HS-5 (cell line): ENCODE data around the gene ASCC2.
A peak's percentile ranks its signal among the peaks of the same experiment; 100 is the strongest.
"Not testable (repeated sequence)": the region's sequence is repeated elsewhere in the genome, so short reads cannot be mapped to it uniquely, and the experiment has no call there.

ENCODE experiments used
- DNase-seq: peaks from one replicate; pipeline ENCODE4 v3.0.0-alpha.2; 2012; ENCODE audit warnings: low read depth

The ASCC2 gene

GRCh38 chr22:29837741-29838598 is at the start of gene ASCC2:
Gene ASCC2 (minus strand): TSS chr22:29838274. CDS start chr22:29832325, 5,949 bp downstream.
- peak; percentile 91 for DNase-seq

DNA sequence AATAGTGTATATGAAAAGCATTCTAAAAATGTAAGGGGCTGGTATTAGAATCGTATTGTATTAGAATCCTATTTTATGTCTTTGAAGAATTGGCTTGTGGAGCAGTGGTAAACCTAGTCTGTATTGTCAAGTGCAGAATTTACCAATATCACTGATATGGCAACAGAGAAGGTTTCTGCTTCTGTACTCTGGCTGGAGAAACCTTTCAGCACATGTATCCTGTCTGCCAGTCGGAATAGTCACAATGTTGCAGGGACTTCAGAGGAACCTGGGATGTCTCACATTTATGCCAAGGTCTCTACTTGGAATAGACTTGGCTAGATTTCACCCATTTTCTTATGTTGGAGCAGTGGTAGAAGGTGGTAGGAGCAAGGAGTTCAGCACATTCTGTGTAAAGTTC is 49.3 kb upstream of the ASCC2 start:
- no peak for DNase-seq

GRCh38 chr22:29886596-29886995 is 48.5 kb upstream of the ASCC2 start:
- DNase-seq, result no peak

GRCh38 chr22:29885610-29886009 is 47.5 kb upstream of the ASCC2 start:
- DNase-seq, result no peak

GRCh38 chr22:29883775-29884097 is 45.7 kb upstream of the ASCC2 start:
- DNase-seq, result no peak

- DNase-seq, result peak; percentile 42
Observed at GRCh38 chr22:29883045-29883774, 45.1 kb upstream of the ASCC2 start, which contains the start of gene MTMR3. Gene MTMR3 (plus strand): TSS chr22:29883174. CDS start chr22:29971060, 87,886 bp downstream.

GRCh38 chr22:29882716-29883044 is 44.6 kb upstream of the ASCC2 start:
- DNase-seq, result no peak

GRCh38 chr22:29879753-29880152 is 41.7 kb upstream of the ASCC2 start:
- DNase-seq, result no peak

- DNase-seq, result no peak
Observed at GRCh38 chr22:29877620-29878019, 39.5 kb upstream of the ASCC2 start.

DNA sequence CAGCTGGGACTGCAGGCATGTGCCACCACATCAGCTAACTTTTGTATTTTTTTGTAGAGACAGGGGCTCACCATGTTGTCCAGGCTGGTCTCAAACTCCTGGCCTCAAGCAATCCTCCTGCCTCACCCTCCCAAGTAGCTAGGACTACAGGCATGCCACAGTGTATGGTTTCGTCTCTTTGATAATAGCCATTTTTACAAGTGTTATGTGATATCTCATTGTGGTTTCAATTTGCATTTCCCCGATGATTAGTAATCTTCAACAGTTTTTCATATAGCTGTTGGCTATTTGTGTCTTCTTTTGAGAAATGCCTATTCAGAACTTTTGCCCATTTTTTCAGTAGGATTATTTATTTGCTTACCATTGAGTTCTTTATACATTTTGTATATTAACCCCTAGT is 35.9 kb upstream of the ASCC2 start:
- DNase-seq, result no peak

DNA sequence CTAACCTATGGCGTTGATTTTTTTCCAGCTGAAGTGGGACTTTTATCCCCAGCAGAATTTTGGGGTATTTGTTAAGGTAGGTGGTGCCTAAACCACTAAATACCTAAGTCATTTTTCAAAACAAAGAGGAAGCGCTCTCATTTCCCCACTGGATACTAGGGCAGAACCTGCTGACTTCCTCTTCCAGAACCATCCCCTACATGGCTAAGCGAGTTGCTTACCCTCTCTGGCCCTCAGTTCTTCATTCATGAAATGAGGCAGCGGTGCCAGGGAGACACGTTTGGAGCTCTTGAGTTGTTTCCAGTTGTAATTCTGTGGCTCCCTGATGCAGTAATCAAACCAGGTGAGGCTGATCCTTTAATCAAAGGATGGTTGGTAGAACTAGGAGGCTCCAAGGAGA is 34.9 kb upstream of the ASCC2 start:
- DNase-seq, result no peak

GRCh38 chr22:29872144-29872893 is 34.2 kb upstream of the ASCC2 start:
- no peak for DNase-seq

DNA sequence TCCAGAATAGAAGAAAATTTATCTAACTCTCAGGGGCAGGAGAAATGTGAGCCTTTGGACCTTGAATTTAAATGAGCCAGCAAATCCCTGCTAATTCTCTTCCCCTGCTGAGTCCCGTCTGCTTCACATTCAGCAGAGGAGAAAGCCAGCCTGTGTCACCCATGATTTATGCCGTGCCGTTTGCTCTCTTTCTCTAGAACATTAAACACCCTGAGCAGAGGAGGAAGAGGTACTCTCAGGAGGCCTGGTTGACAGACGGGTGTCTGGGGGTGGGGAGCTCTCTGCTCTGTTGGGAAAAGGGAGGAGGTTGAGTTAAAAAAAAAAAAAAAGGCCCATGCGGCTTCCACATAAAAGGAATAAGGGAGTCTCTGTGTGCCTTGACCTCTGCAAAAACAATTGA is 33.6 kb upstream of the ASCC2 start:
- DNase-seq, result no peak

DNA sequence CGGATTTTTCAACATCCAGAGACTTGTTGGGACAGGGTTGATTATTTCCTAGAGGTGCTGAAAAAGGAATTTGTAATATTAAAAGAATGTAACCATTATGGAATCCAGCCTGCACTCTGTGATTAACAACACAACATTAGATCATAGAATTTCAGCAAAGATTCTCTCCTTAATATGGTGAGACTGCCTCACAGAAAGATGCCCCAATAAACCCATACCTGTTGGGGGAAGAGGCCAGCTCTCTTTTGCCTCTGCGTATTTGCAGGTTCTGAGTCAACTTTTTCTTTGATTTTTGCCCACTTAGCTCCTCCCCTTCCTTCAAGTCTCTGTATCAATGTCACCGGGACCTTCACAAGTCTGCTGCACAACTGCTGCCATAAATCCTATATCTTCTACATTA is 32.5 kb upstream of the ASCC2 start:
- no peak for DNase-seq

GRCh38 chr22:29867851-29868250 is 29.8 kb upstream of the ASCC2 start:
- no peak for DNase-seq

DNA sequence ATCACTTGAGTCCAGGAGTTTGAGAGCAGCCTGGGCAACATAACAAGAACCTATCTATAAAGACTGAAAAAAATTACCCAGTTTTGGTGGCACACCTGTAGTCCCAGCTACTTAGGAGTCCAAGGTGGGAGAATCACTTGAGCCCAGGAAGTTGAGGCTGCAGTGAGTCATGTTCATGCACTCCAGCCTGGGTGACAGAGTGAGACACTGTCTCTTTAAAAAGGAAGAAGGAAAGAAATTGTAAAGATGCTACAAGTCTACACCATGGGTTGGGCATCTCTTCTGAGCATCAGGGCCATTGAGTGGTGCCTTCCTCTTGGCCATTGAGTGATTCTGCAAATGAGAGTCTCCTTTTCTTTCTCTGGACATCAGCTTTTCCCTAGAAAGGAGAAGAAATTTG is 29.2 kb upstream of the ASCC2 start:
- DNase-seq, result no peak

DNA sequence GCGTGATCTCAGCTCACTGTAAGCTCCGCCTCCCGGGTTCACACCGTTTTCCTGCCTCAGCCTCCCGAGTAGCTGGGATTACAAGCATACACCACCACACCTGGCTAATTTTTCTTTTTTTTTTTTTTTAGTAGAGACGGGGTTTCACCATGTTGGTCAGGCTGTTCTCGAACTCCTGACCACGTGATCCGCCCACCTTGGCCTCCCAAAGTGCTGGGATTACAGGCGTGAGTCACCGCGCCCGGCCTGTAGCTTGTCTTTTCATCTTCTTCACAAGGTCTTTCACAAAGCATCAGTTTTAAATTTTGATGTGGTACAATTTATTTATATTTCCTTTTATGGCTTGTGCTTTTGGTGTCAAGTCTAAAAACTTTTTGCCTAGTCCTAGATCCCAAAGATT is 27.5 kb upstream of the ASCC2 start:
- not testable (repeated sequence) for DNase-seq

DNA sequence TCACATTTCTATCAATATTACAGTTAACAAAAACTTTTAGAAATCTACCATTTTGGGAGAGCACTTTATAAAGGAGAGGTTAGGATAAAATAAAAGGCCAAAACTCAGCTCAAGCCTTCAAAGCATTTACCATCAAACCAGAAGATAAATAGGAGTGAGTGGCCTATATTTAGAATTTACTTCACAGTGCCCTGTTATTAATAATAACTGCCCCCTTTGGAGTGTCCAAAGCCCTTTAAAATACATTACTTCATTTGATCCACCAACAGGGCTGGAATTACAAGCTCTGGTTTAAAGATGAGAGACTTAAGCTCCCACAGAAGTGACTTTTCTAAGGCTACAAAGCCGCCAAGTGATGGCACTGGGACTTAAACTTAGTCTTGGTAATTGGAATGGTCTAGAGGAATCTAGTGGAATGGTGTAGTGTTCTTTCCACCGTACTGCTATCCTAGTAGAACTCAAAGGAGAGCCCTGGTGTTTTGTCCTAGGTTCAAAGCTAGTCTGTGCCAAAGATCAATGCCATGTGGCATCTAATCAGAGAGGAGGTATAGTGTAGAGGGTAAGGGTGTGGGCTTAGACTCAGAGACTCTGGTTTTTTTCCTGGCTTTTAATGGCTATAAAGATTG is 23.7 kb upstream of the ASCC2 start:
- no peak for DNase-seq

GRCh38 chr22:29860006-29860766 is 22.1 kb upstream of the ASCC2 start:
- no peak for DNase-seq

DNA sequence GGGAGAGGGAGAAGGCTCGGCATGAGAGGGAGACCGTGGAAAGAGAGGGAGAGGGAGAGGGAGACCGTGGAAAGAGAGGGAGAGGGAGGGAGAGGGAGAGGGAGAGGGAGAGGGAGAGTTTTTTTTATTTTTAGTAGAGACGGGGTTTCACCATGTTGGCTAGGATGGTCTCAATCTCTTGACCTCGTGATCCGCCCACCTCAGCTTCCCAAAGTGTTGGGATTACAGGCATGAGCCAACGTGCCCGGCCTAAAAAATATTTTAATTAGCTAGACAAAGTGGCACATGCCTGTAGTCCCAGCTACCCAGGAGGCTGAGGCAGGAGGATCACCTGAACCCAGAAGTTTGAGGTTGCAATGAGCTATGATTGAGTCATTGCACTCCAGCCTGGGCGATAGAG is 21.0 kb upstream of the ASCC2 start:
- DNase-seq, result not testable (repeated sequence)

GRCh38 chr22:29856496-29856895 is 18.4 kb upstream of the ASCC2 start:
- DNase-seq, result no peak
